HG03457 (cell line): ENCODE measurements around the gene CRNKL1.

Experiments used
- ATAC-seq: cut with Tn5 transposase; IDR thresholded peaks from one replicate; pipeline ENCODE4 v1.9.1; 2021; ENCODE audit warnings: moderate number of reproducible peaks; ENCODE audit not compliant: unreplicated experiment

CRNKL1 gene

GRCh38 chr20:20052074-20052970, at the start of gene CRNKL1, which contains the start of gene CFAP61:
Gene CRNKL1, minus strand, starts transcription at chr20:20052466. Its CDS starts 124 bp downstream, at chr20:20052342.
Gene CFAP61, plus strand, starts transcription at chr20:20052532. Its CDS starts 4,122 bp downstream, at chr20:20056654.
- ATAC-seq: peak; percentile 87

- ATAC-seq: no peak
Observed at GRCh38 chr20:20100881-20101280, 48.6 kb upstream of the CRNKL1 start.

GRCh38 chr20:20096421-20096820, 44.2 kb upstream of the CRNKL1 start:
- ATAC-seq: no peak

- no peak for ATAC-seq
Observed at GRCh38 chr20:20095114-20095872, 43.0 kb upstream of the CRNKL1 start.

- ATAC-seq: no peak
Observed at GRCh38 chr20:20094410-20094809, 42.1 kb upstream of the CRNKL1 start.

- no peak for ATAC-seq
Observed at GRCh38 chr20:20092827-20093226, 40.6 kb upstream of the CRNKL1 start.

GRCh38 chr20:20089939-20090338, 37.7 kb upstream of the CRNKL1 start:
- no peak for ATAC-seq

- no peak for ATAC-seq
Observed at GRCh38 chr20:20089018-20089417, 36.8 kb upstream of the CRNKL1 start.

- ATAC-seq: no peak
Observed at GRCh38 chr20:20085812-20086211, 33.5 kb upstream of the CRNKL1 start.

- no peak for ATAC-seq
Observed at GRCh38 chr20:20085071-20085470, 32.8 kb upstream of the CRNKL1 start.

GRCh38 chr20:20084296-20084752, 32.1 kb upstream of the CRNKL1 start:
- no peak for ATAC-seq

- no peak for ATAC-seq
Observed at GRCh38 chr20:20083807-20084206, 31.5 kb upstream of the CRNKL1 start.

- ATAC-seq: no peak
Observed at GRCh38 chr20:20079102-20079784, 27.0 kb upstream of the CRNKL1 start.

- ATAC-seq: no peak
Observed at GRCh38 chr20:20078041-20078440, 25.8 kb upstream of the CRNKL1 start.

- ATAC-seq: no peak
Observed at GRCh38 chr20:20076297-20077065, 24.2 kb upstream of the CRNKL1 start.

- no peak for ATAC-seq
Observed at GRCh38 chr20:20075032-20075431, 22.8 kb upstream of the CRNKL1 start.

- no peak for ATAC-seq
Observed at GRCh38 chr20:20073801-20074371, 21.6 kb upstream of the CRNKL1 start.

GRCh38 chr20:20070871-20071726, 18.8 kb upstream of the CRNKL1 start:
- no peak for ATAC-seq

GRCh38 chr20:20065361-20065760, 13.1 kb upstream of the CRNKL1 start:
- no peak for ATAC-seq
